Kidney (tissue), 14 donors: Measurements from ENCODE around the gene CNTN5. TPM values are rescaled to one million over a fixed set of nuclear protein-coding genes. Genes with fewer than 3 reads are reported as not detected.

Experiments
- DNase-seq, 5 donors: peaks; one replicate each; pipeline ENCODE4 v3.0.0-alpha.2; 2013 to 2020
- FAIRE-seq: peaks from 2 replicates; lab custom pipeline; 2012; peaks lifted over from hg19 to GRCh38; lab: Jason Lieb, UNC
- H3K27ac ChIP-seq, 2 donors: one replicate each; pipeline ENCODE4 v1.7.0; 2013; ENCODE audit warnings: low read depth in 2 of 2, low read length in 2 of 2, inconsistent platforms in 1 of 2
- H3K27me3 ChIP-seq: one replicate; pipeline ENCODE4 v1.7.1; 2013; ENCODE audit warnings: low read length, inconsistent platforms; ENCODE audit not compliant: control insufficient read depth, insufficient read depth
- H3K36me3 ChIP-seq, 3 donors: one replicate each; pipeline versions ENCODE4 v1.7.0 to v1.7.1; 2013; ENCODE audit warnings: low read length in 3 of 3, control low read depth in 1 of 3, inconsistent platforms in 1 of 3; ENCODE audit not compliant: insufficient read depth in 3 of 3, control insufficient read depth in 2 of 3
- H3K4me1 ChIP-seq, 3 donors: one replicate each; pipeline versions ENCODE4 v1.7.0 to v1.7.1; 2013; ENCODE audit warnings: low read length in 3 of 3, inconsistent platforms in 1 of 3, low read depth in 1 of 3; ENCODE audit not compliant: control insufficient read depth in 2 of 3, insufficient read depth in 2 of 3
- H3K4me3 ChIP-seq, 3 donors: one replicate each; pipeline versions ENCODE4 v1.7.0 to v1.8.1; 2013; ENCODE audit warnings: low read length in 3 of 3, control low read depth in 1 of 3, inconsistent platforms in 1 of 3
- H3K9ac ChIP-seq, 3 donors: one replicate each; pipeline versions ENCODE4 v1.7.0 to v1.7.1; 2013; ENCODE audit warnings: low read length in 3 of 3, control low read depth in 1 of 3, inconsistent platforms in 1 of 3
- H3K9me3 ChIP-seq, 3 donors: one replicate each; pipeline versions ENCODE4 v1.7.0 to v1.7.1; 2013; ENCODE audit warnings: low read length in 3 of 3, control low read depth in 1 of 3, inconsistent platforms in 1 of 3; ENCODE audit not compliant: control insufficient read depth in 2 of 3, insufficient read depth in 1 of 3
- CTCF ChIP-seq: IDR thresholded peaks from 3 replicates; pipeline ENCODE4 v1.5.1; 2012; ENCODE audit warnings: mild to moderate bottlenecking, moderate library complexity, borderline replicate concordance; ENCODE audit not compliant: insufficient read depth; ENCODE audit errors: extremely low read depth
- intact Hi-C: fragments of 100-400 bp; cut with DNase I; formaldehyde crosslinking; loops from one replicate; pipeline ENCODE4 v1.11.1; 2022
- polyA plus RNA-seq: library from polyadenylated mRNA; stranded (reverse); fragments of 350-450 nt; fragmentation: Illumina TruSeq; extraction: RNeasy Lipid Tissue Mini Kit (QIAGEN cat#74804); gene quantifications from one replicate; pipeline ENCODE4 v1.2.3, GENCODE V29; 2014; ENCODE audit warnings: low read depth, low replicate concordance; ENCODE audit not compliant: insufficient read depth
- total RNA-seq: library from RNA; stranded (reverse); fragmentation: NEBNext Ultra II Directional; extraction: Animal tissue kit (Norgen Biotek cat#: 25700); gene quantifications from one replicate; pipeline ENCODE4 v1.2.1, GENCODE V29; 2021
- donor health status: control.
- donor health status: control.
- donor health status: control.
- donor health status: control.
- donor health status: control.
- donor health status: DM: yes; HTN: yes; CAD: no.
- donor health status: Normal renal cell carcinoma (clear cell type).

Gene CNTN5
- total and polyA plus RNA-seq, 2 donors from 2014 or later, result 0.11 to 0.66 TPM

GRCh38 chr11:99066618-99067317, 46.0 kb downstream of the CNTN5 start:
- intact Hi-C loops, result no loop called here
- H3K27me3 ChIP-seq, result no peaks in the 10 kb centered on the region
- no peak for TF ChIP-seq CTCF
- no peaks in the 10 kb centered on the region for H3K4me1 ChIP-seq
- FAIRE-seq (no peak), DNase-seq (no peak)
- no peak overlapping the region for H3K9ac ChIP-seq
- H3K36me3 ChIP-seq, result no peaks in the 10 kb centered on the region
- no peaks in the 10 kb centered on the region for H3K9me3 ChIP-seq
- no peak overlapping the region for H3K4me3 ChIP-seq
- H3K27ac ChIP-seq, result no peak overlapping the region

- DNase-seq, result no peak
- Histone ChIP-seq H3K9ac (no peak overlapping the region), H3K4me1 (no peaks in the 10 kb centered on the region), H3K4me3 (no peak overlapping the region), H3K27me3 (no peaks in the 10 kb centered on the region), H3K27ac (no peak overlapping the region), H3K9me3 (no peaks in the 10 kb centered on the region), H3K36me3 (no peaks in the 10 kb centered on the region)
- TF ChIP-seq CTCF, result no peak
- FAIRE-seq, result no peak
- intact Hi-C loops, result no loop called here
These were observed 48.1 kb downstream of the CNTN5 start for GRCh38 chr11:99068832-99069231.

- peak; percentile 32 to 72 (median 51) for DNase-seq
- FAIRE-seq, result no peak
- H3K9me3 ChIP-seq, result no peaks in the 10 kb centered on the region
- intact Hi-C loops, result no loop called here
- H3K4me3 ChIP-seq, result peak overlapping the region; percentile 56 to 92 (median 67)
- peak overlapping the region in 1 of 3 donors; percentile 26 for H3K9ac ChIP-seq
- no peaks in the 10 kb centered on the region for H3K36me3 ChIP-seq
- no peak overlapping the region for H3K27ac ChIP-seq
- TF ChIP-seq CTCF, result no peak
- no peaks in the 10 kb centered on the region for H3K27me3 ChIP-seq
- H3K4me1 ChIP-seq, result no peaks in the 10 kb centered on the region
These were observed 49.2 kb downstream of the CNTN5 start for GRCh38 chr11:99069856-99070444.
